NCI-H1436 (cell line): Measurements from ENCODE around the gene CCNJL.
A peak's percentile ranks its signal among the peaks of the same experiment; 100 is the strongest.

ENCODE experiments used
- DNase-seq: peaks from one replicate; lab custom pipeline; 2025; lab: John Stamatoyannopoulos, UW

Gene CCNJL

DNA sequence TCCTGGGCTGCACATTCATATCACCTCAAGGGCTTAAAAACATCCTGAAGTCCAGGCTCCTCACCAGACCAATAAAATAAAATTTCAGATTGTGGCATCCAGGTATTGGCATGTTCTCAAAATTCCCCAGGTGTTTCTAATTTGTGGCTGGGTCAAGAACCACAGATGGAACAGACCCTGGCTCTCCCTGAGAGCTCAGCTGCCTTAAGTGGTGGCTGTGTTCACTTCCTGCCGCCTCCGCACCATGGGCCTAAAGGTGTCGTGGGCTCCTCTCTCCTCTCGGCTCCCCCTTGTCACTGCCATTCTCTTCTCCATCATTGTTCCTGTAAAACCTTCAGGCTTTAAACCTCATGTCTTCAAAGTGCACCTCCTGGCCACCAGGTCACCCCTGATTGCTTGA lies 17.8 kb upstream of the CCNJL start:
- no peak for DNase-seq

- no peak for DNase-seq
Measured at GRCh38 chr5:160327818-160328217, 15.5 kb upstream of the CCNJL start.

DNA sequence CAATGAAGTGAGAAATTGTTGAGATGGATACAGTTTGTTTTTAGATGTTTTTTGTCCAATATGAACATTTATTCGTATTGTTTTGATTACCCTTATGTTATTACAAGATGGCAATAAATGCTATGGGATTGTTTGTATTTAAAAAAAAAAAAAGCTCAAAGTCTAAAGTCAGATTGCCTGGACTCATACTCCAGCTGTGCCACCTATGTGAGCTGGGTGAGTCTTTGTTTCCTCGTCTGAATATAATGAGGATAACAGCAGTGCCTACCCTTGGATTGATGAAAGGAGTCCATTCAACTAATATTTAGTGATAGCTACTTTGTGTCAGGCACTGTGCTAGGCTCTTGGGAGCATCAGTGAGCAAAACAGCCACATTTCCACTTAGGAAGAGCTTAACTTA lies 14.6 kb upstream of the CCNJL start:
- DNase-seq = no peak

DNA sequence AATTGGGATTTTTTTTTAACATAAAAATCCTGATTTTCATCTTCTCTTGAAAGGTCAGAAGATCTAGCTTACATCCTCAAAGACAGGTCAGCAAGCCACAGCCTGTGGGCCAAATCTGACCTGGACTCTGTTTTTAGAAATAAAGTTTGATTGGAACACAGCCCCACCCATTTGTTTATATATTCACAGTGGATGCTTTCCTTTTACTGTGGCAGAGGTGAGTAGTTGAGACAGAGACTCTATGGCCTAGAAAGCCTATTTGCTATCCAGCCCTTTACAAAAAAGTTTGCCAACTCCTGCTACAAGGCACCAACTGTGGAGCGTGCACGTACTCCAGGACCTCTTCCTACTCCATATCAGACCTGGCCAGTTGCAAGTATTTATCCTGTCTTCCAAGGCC lies 13.4 kb upstream of the CCNJL start:
- DNase-seq = no peak

- DNase-seq = no peak
Measured at GRCh38 chr5:160324886-160325285, 12.5 kb upstream of the CCNJL start.

GRCh38 chr5:160318409-160318808 lies 6.0 kb upstream of the CCNJL start:
- DNase-seq = no peak

DNA sequence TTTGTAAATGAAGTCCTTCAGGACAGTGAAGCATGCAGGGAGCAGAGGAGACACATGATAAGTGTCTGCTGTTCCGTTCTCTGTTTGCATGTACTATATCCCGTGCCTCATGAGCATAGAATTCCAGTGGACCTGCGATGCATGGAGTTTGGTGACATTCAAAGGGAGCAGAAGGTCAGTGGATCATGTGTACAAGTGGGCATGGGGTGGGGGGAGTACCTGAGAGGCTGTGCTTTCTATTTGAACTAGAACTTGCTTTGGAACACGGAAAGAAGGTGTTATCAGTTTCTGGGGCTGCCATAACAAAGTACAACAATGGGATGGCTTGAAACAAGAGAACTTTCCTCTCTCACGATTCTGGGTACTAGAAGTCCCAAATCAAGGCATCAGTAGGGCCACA lies 5.1 kb upstream of the CCNJL start:
- no peak for DNase-seq

GRCh38 chr5:160315968-160316367 lies 3.6 kb upstream of the CCNJL start:
- peak; percentile 19 for DNase-seq

GRCh38 chr5:160312960-160313727 lies 780 bp upstream of the CCNJL start:
- peak; percentile 29 for DNase-seq

DNA sequence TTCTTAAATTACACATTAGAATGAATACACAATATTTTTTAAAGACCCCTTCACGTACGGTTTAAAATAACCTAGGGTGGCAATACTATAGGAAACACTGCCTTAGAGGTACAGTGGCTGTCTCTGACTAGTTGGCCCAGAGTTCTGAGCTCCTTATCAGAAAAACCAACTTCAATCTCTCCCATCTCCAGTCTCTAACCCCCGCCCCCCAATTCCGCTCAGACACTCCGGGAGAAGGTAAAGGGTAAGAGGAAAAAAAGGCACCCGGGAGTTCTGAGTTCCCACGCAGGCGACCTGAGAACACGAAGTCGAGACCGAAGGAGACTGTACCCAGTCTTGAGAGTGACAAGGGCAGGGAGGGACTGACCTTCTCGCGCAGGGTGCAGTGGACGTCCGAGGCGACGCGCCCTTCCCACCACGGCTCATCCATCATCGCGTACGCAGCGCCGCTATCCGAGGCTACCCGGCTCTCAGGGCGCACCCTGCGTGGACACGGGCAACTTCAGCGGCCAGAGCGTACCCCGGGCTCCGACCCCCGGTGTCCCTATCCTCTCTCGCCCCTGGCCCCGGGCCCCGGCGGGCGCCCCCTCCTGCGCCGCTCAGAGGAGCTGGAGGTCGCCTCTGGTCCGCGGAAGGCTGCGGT lies 752 bp downstream of the CCNJL start:
- no peak for DNase-seq

DNA sequence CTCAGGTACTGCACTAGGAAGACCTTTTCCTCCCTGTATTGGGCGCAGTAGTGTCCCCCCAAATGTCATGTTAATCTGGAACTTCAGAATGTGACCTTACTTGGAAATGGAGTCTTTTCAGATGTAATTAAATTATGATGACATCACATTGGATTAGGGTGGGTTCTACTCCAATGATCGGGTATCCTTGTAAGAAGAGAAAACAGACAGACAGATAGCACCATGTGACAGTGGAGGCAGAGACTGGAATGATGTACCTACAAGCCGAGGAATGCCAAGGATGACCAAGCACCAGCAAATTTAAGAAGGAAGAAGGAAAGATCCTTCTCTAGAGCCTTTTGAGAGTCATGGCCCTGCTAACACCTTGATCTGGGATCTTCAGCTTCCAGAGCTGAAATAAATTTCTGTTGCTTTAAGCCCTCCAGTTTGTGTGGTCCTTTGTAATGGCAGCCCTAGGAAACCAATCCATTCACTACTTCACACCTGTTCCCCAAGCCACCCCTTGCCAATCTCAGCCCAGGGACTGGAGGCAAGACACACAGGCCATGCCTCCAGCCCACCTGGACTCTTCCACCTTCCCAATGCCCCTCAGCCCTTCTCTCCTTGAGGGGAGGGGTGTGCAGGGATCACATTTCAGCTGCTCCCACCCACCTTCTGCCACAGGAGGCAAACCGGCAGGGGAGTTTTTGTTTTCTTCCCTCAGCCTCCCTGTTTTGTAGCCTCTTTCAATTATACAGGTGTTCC lies 1.6 kb downstream of the CCNJL start:
- DNase-seq = no peak

DNA sequence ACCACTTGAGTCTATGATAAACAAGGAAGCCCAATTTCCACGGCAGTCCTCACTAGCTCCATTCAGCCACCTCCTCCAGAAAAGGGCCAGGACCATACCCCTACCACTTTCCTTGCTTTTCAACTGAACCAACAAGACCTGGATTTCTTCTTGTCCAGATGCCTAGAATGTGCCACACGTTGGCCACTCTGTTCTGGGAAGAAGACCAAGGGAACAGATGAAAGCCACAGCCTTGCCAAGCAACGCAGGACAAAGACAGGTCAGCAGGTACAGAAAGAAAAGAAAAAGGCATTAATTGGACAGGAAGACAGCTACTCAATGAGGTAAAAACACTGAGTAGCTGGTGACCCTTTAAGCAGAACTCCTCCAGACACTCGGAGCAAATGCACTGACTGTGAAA lies 2.2 kb downstream of the CCNJL start:
- DNase-seq = no peak

- DNase-seq = no peak
Measured at GRCh38 chr5:160306696-160307095, 5.7 kb downstream of the CCNJL start.

- no peak for DNase-seq
Measured at GRCh38 chr5:160305319-160305718, 7.0 kb downstream of the CCNJL start.

DNA sequence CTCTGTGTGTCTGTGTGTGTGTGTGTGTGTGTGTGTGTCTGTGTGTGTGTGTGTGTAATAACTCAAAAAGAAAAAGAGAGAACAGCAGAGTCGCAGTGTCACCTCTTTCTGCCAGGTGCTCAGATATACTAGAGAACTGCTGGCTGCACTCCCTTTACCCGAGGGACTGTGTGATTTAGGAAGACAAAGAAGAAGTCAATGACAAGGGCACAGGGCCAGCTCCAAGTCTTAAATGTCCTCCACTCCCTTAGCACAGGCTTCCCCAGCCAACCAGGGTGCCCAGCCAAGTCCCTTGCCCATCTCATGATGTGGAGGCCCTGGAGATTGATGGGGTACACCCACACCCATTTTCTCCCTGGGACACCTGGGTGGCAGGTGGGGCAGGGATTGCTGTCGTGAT lies 8.7 kb downstream of the CCNJL start:
- DNase-seq = peak; percentile 65

DNA sequence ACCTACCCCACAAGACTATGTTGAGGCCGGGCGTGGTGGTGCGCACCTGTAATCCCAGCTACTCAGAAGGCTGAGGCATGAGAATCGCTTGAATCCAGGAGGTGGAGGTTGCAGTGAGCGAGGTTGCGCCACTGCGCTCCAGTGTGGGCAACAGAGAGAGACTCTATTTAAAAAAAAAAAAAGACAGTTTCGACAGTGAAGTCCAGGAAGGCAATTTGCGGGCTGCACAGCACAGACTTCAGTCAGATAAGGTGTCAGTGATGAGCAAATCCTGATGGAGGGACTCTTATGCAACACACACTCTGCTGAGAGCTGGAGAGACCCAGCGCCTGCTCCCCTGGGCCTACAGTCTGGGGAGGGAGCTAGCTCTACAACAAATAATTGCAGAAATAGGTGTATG lies 14.2 kb downstream of the CCNJL start:
- DNase-seq = peak; percentile 45

DNA sequence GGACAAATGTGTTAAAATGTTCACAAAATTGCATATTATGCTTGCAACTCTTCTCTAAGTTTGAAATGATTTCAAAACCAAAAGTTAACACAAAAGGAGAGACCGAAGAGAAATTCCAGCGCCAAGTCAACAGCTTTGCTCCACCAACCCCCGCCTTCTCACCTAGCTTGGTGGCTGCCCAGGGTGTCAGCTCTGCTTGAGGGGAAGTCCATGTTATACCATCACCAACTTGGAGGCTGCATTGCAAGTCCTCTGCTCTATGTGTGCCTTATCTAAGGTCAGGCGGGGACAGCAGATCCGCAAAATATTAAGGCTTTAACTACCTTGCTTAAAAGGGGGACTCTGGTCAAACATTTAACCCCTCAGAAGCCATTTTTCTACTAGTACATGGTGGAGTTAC lies 14.6 kb downstream of the CCNJL start:
- DNase-seq = no peak

DNA sequence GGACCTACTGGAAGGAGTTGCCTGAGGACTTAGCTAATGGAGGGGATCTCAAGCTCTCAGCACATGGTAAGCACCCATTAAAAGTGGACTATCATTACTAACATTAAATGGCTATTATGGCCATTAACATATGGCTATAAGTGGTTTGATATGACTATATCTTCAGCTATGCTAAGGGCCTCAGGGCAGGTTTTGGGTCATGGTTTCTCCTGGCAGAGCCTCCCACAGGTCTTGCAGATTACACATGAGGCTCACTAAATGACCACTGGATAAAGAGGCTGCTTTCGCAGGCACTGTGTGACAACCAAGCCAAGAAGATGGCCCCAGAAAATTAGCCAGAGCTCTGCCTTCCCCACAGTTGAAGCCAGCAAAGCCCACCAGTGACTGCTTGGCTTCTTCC lies 15.4 kb downstream of the CCNJL start:
- DNase-seq = no peak

DNA sequence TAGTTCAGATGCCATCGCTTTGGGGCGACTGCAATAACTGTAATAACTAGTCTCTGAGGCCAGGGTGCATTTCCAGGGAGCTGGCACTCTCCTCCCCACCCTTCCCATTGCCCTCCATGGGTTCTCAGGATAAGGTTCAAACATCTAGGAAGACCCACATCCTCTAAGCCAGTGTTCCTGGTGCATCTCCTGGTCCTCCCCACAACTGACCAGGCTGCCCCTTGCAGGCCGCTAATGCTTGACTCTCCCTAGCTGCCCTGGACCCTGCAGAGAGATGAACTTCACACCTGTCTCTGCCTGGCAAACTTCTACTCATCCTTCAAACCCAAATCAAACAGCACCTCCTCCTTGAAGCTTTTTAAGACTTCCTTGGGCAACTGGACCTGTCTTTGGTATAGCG lies 15.9 kb downstream of the CCNJL start:
- DNase-seq = no peak

- DNase-seq = no peak
Measured at GRCh38 chr5:160293901-160294561, 18.3 kb downstream of the CCNJL start.

DNA sequence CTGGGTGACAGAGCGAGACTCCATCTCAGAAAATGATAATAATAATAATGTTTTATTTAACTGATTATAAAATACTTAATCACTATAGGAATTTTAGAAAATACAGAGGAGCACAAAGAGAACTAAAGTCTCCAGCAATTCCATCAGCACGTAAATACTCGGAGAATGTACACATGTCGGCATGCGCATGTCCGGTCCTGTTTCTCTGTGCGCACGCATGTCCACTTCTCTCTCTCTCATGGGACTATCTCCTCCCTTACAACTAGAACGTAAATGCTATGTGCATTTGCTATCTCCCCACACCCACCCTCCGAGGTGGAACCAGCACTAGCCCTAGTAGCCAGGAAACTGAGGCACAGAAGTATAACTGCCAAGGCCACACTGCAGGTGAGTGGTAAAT lies 19.0 kb downstream of the CCNJL start:
- DNase-seq = no peak

- DNase-seq = no peak
Measured at GRCh38 chr5:160291467-160291866, 20.9 kb downstream of the CCNJL start.

GRCh38 chr5:160290751-160291150 lies 21.6 kb downstream of the CCNJL start:
- no peak for DNase-seq
